Loucy (cell line): ENCODE data around the gene GALNT12.

Experiments
- H2AFZ ChIP-seq: fragments of 200-600 bp; sonication (generic); 2 replicates; pipeline ENCODE4 v1.6.0; 2016; ENCODE audit warnings: antibody characterized with exemption, mild to moderate bottlenecking, low read length, moderate library complexity
- H3F3A ChIP-seq: fragments of 200-600 bp; 2 replicates; pipeline ENCODE4 v1.6.0; 2016; ENCODE audit warnings: antibody characterized with exemption, low read depth, mild to moderate bottlenecking
- H3K27me3 ChIP-seq: fragments of 200-600 bp; sonication (generic); 2 replicates; pipeline ENCODE4 v1.6.1; 2014; ENCODE audit warnings: low read length, mild to moderate bottlenecking; ENCODE audit not compliant: insufficient read depth, poor library complexity, severe bottlenecking
- H3K36me3 ChIP-seq: fragments of 200-600 bp; sonication (generic); 2 replicates; pipeline ENCODE4 v1.6.1; 2016; ENCODE audit warnings: low read length; ENCODE audit not compliant: insufficient read depth
- H3K4me1 ChIP-seq: fragments of 200-600 bp; sonication (generic); 2 replicates; pipeline ENCODE4 v1.5.1; 2014; ENCODE audit warnings: low read length, mild to moderate bottlenecking; ENCODE audit not compliant: insufficient read depth, poor library complexity, severe bottlenecking
- H3K4me2 ChIP-seq: fragments of 200-600 bp; sonication (generic); 2 replicates; pipeline ENCODE4 v1.6.0; 2014; ENCODE audit warnings: antibody characterized with exemption, low read length, low read depth, mild to moderate bottlenecking; ENCODE audit not compliant: poor library complexity, severe bottlenecking
- H3K4me3 ChIP-seq: fragments of 200-600 bp; sonication (generic); 2 replicates; pipeline ENCODE4 v1.5.1; 2014; ENCODE audit warnings: low read length, mild to moderate bottlenecking, mixed read lengths; ENCODE audit not compliant: poor library complexity, severe bottlenecking
- H3K79me2 ChIP-seq: fragments of 200-600 bp; sonication (generic); 2 replicates; pipeline ENCODE4 v1.6.1; 2014; ENCODE audit warnings: low read length; ENCODE audit not compliant: insufficient read depth
- H3K9ac ChIP-seq: fragments of 200-600 bp; sonication (generic); 2 replicates; pipeline ENCODE4 v1.6.0; 2014; ENCODE audit warnings: mild to moderate bottlenecking, low read depth, low read length, moderate library complexity; ENCODE audit not compliant: poor library complexity, severe bottlenecking
- H3K9me2 ChIP-seq: fragments of 200-600 bp; sonication (generic); replicated peaks from 2 replicates; pipeline ENCODE4 v1.6.1; 2016; ENCODE audit warnings: low read depth, low read length, mixed read lengths
- H3K9me3 ChIP-seq: fragments of 200-600 bp; sonication (generic); 2 replicates; pipeline ENCODE4 v1.6.1; 2014; ENCODE audit warnings: mild to moderate bottlenecking, antibody characterized with exemption, low read length, low read depth; ENCODE audit not compliant: insufficient read depth
- H4K20me1 ChIP-seq: fragments of 200-600 bp; sonication (generic); 2 replicates; pipeline ENCODE4 v1.6.0; 2014; ENCODE audit warnings: antibody characterized with exemption, low read length, mild to moderate bottlenecking; ENCODE audit not compliant: insufficient read depth, poor library complexity, severe bottlenecking
- CTCF ChIP-seq: fragments of 200-600 bp; sonication (generic); conservative IDR thresholded peaks from 2 replicates; pipeline ENCODE4 v1.5.1; 2014; ENCODE audit warnings: mild to moderate bottlenecking, antibody characterized with exemption, low read length
- EZH2phosphoT487 ChIP-seq: fragments of 200-600 bp; IDR thresholded peaks from 2 replicates; pipeline ENCODE4 v1.6.1; 2018; ENCODE audit warnings: antibody characterized with exemption, mild to moderate bottlenecking, moderate library complexity, borderline replicate concordance

The GALNT12 gene

DNA sequence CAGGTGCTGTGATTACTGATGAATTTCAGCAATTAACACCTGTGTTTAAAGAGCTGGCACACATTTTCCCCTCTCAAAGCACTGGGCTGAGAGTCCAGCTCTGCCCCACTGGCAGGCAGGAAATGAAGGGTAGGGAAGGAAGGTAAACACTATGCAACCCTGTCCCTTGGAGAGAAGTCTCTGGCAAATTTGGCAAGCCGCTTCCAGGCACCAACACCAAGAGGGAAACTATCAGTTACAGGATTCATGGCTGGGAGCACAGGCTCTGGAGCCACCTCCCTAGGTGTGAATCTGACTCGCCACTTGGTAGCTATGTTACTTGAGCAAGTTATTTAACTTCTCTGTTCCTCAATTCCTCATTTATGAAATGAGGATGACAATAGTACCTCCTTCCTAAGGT is 14.4 kb upstream of the GALNT12 start:
- Histone ChIP-seq H3K9me3 (no peaks in the 10 kb centered on the region), H3F3A (no peaks in the 10 kb centered on the region), H3K4me2 (no peak overlapping the region), H3K4me3 (no peak overlapping the region), H3K79me2 (no peaks in the 10 kb centered on the region), H4K20me1 (peaks cover 4% of the 10 kb centered on the region), H3K4me1 (no peaks in the 10 kb centered on the region), H2AFZ (no peak overlapping the region), H3K9ac (no peak overlapping the region), H3K27me3 (no peaks in the 10 kb centered on the region), H3K9me2 (no peaks in the 10 kb centered on the region), H3K36me3 (no peaks in the 10 kb centered on the region)
- TF ChIP-seq EZH2phosphoT487, result no peak
- TF ChIP-seq CTCF, result no peak

DNA sequence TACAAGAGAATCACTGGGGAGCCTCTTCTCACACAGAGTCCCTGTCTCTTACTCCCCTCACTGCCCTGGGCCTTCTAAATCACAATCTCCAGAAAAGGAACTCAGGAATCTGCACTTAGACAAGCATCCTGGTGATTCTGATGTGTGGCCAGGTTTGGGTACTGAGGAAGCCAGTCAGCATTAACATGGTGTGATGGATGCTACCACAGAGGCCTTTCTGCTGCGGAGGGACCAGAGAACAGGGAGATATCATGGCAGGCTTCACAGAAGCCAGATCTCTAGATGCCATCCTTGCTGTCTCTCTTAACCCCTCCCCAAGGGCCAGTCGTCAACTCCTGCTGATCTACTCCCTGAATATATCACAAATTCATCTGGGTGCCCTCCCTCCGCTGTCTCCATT is 12.7 kb upstream of the GALNT12 start:
- no peaks in the 10 kb centered on the region for H3K4me1 ChIP-seq
- no peaks in the 10 kb centered on the region for H3K36me3 ChIP-seq
- H3K4me2 ChIP-seq, result peak overlapping the region; percentile 57
- H3K9me2 ChIP-seq, result no peaks in the 10 kb centered on the region
- H2AFZ ChIP-seq, result no peak overlapping the region
- H3K27me3 ChIP-seq, result no peaks in the 10 kb centered on the region
- no peaks in the 10 kb centered on the region for H3K79me2 ChIP-seq
- TF ChIP-seq EZH2phosphoT487, result no peak
- no peak for TF ChIP-seq CTCF
- H3K9ac ChIP-seq, result no peak overlapping the region
- H3K4me3 ChIP-seq, result no peak overlapping the region
- no peaks in the 10 kb centered on the region for H3F3A ChIP-seq
- H4K20me1 ChIP-seq, result peaks cover 4% of the 10 kb centered on the region
- H3K9me3 ChIP-seq, result no peaks in the 10 kb centered on the region

DNA sequence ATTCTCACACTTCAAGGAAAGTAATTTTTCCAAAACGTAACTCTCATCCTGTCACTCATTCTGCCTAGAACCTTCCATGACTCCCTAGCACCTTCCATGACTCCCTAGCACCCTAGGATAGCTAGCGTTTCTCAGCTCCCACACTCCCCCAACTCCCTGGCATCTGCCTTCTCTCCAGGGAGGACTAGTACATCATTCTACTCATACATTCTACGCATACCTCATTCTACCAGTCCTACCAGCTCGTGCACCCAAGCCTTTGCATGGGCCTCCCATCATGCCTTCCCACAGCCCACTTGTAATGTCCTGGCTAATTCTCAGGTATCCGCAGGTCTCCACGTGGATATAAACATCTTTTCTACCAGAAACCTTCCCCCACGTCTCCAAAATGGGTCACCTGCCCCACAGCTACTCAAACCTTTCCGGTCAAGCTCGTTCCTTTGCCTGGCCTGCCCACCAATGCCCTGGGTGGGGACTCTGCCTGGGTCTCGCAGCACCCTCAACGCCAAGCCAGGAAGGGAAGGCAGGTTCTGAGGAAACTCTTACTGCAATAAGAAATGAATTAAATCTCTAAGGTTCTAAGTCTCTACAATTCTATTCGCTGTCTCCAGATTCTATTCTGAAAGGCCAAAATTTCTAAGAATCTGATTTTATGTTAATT is 12.0 kb upstream of the GALNT12 start:
- Histone ChIP-seq H3K27me3 (no peaks in the 10 kb centered on the region), H2AFZ (peak overlapping the region; percentile 43; the same call in 1 of the 2 replicates), H3K4me2 (peak overlapping the region; percentile 57), H3F3A (no peaks in the 10 kb centered on the region), H3K4me1 (no peaks in the 10 kb centered on the region), H3K4me3 (peak overlapping the region; percentile 69), H3K9me3 (no peaks in the 10 kb centered on the region), H3K36me3 (no peaks in the 10 kb centered on the region), H4K20me1 (peaks cover 4% of the 10 kb centered on the region), H3K9ac (peak overlapping the region; percentile 13), H3K9me2 (no peaks in the 10 kb centered on the region), H3K79me2 (no peaks in the 10 kb centered on the region)
- TF ChIP-seq CTCF (no peak), EZH2phosphoT487 (no peak)
